HG02943 (cell line): Measurements from ENCODE around the gene LRMDA.

Experiments used
- ATAC-seq: cut with Tn5 transposase; IDR thresholded peaks from one replicate; pipeline ENCODE4 v1.9.1; 2021; ENCODE audit warnings: mild to moderate bottlenecking, low read depth, moderate library complexity; ENCODE audit not compliant: unreplicated experiment

LRMDA gene

DNA sequence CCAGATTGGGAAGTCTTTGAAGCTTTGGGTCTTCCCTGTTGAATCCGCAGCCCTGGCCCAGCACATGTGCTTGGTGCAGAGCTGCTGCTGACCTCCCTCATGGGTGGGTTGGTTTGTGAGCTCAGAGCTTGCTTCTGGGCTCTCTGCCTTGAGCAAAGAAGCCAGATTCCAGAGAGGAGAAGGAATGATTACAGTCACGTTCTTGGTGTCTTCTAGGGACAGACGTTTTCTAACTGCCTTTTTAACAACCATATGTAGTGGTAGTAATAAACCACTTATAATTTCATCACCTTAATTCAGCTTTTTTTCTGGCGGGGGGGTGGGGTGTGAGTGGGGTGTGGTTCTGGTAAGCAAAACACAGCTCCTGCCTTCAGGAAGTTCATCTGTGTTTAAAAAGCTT is 39.5 kb downstream of the LRMDA start:
- ATAC-seq = no peak

- ATAC-seq = no peak
These were observed 41.3 kb downstream of the LRMDA start for GRCh38 chr10:75472685-75473084.

GRCh38 chr10:75474106-75474505 is 42.7 kb downstream of the LRMDA start:
- ATAC-seq = no peak

DNA sequence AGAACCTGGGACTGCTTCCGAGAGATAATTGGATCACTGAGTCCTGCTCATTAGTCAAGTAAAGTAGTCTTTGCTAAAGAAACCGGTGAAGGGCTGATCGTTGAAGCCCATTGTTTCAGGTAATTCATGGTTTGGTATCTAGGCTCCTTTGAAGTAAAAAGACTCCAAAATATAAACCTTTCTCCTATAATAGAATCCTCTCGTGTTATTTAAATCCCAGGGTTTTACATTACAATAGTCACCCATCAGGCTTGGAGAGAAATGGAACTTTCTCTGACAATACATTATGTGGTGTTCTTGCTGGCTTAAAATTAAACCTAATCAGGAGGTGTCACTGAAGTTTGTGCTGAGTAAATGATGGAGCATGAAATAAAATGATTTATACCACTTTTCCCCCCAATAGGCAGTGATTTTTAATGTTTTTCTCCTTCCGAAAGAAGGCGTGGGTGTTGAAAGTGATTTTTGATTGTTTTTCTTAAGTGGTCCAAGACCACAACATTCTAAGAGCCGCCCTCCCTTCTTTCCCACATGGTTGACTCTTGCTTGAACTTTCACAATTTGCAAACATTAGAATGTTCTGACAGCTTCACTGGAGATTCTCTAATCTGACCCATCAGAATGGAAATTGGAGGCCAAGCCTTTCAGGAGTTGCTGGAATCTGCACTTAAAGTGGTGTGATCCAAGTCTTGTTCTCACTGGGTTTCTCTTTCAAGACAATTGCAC is 44.2 kb downstream of the LRMDA start:
- no peak for ATAC-seq

DNA sequence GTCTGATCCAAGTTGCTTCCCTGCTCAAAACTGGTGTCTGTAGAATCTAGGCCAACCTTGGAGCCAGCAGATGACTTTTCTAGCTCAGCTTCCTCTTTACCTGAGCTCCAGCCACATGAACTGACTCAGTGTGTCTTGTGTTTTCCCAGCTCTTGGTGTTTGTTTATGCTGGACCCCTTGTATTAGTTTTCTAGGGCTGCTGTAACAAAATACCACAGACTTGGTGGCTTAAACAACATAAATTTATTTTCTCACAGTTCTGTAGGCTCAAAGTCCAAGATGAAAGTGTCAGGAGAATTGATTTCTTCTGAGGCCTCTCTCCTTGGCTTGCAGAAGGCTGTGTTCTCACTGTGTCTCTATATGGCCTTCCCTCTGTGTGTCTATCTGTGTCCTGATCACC is 45.1 kb downstream of the LRMDA start:
- no peak for ATAC-seq

DNA sequence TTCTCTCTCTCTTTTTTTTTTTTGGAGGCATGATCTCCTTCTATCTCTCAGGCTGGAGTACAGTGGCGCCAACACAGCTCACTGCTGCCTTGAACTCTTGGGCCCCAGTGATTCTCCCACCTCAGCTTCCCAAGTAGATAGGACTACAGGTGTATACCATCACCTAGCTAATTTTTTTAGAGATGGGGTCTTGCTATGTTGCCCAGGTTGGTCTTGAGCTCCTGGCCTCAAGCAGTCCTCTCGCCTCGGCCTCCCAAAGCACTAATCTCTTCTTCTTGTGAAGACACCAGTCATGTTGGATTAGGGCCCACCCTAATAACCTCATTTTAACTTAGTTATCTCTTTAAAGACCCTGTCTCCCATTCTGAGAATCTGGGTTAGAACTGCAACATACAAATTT is 45.6 kb downstream of the LRMDA start:
- ATAC-seq = no peak

DNA sequence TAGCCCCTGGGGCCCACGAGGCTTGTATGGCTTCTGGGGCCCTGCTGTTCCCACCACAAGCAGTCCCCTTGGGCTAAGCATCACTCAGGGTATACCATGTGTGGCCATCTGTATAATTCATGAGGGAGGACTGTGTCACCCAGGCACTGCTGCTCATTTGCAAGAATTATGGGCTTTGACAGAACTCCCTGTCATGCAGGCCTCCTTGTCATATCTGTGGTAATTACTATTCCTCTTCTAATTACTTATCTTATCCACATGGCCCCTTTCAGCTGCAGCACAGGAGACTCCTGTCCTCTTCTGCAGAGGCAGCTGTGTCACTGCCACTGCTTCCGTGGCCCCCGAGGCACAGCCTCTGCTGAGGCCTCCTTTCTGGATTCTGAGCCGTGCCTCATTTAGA is 46.3 kb downstream of the LRMDA start:
- no peak for ATAC-seq

- ATAC-seq = no peak
These were observed 49.0 kb downstream of the LRMDA start for GRCh38 chr10:75480374-75480773.

DNA sequence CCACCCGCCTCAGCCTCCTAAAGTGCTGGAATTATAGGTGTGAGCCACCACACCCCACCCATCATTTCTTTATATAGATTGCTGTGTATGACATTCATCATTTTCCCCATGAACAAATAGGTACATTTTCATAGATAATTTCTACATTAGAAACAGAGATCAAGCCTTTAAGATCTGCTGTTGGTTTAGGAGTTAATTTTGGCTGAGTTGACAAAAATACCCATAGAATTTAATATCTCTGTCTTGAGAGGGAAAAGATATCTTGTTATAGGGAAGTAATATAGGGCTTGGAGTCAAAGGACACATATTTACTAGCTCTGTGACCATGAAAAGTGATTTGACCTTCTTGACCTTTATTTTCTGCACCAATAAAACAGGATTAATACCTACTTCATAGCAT is 51.8 kb downstream of the LRMDA start:
- ATAC-seq = no peak

- ATAC-seq = no peak
These were observed 53.3 kb downstream of the LRMDA start for GRCh38 chr10:75484717-75485116.

GRCh38 chr10:75486591-75486990 is 55.2 kb downstream of the LRMDA start:
- ATAC-seq = no peak

DNA sequence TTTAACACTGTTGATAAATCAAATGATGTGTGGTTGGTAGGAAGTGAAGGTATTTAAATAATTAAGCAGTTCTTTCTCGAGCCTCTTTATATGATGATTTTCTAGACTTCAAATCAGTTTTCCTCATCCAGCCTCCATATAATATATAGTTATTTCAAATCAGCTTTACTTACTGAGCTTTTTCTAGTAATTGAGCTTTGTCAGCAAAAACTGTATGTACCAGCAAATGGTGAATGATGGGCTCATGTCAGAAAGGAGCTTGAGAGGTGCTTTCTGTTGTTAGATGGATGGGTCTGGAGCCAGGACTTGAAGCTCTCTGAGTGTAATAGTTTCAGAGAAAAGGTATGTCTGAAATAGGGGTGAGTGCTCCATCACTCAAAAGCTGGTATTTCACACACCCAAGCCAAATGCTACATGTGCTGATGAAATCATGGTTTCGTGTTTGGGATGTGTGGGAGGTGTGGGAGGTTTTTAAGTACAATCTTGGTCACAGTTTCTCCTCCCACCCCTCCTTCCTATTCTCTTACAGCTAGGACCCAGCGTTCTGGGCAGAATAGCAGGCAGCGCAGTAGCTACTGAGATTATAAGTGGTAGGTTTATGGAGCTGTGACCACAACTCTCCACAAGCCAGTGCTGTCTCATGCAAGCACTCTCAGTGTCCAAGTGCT is 55.8 kb downstream of the LRMDA start:
- ATAC-seq = no peak

DNA sequence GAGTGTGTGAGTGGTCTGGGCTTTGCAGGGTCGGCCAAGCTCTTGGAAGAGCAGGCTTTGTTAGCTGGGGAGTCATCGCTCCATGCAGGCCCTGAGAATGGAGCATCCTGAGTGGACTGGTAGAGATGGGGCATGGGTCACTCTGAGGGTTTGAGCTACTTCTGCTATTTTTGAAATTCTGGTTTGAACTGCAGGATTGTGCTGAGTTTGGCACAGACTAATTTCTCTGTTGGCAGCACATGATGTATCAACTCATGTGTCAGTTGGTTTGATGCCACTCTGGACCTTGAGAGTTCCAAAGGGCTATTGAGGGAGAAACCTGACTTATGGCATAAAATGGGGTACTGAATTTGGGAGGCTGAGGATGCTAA is 56.3 kb downstream of the LRMDA start:
- ATAC-seq = no peak

- no peak for ATAC-seq
These were observed 60.9 kb downstream of the LRMDA start for GRCh38 chr10:75492173-75492925.

GRCh38 chr10:75493464-75493863 is 62.0 kb downstream of the LRMDA start:
- ATAC-seq = no peak

- no peak for ATAC-seq
These were observed 64.2 kb downstream of the LRMDA start for GRCh38 chr10:75495434-75496190.

DNA sequence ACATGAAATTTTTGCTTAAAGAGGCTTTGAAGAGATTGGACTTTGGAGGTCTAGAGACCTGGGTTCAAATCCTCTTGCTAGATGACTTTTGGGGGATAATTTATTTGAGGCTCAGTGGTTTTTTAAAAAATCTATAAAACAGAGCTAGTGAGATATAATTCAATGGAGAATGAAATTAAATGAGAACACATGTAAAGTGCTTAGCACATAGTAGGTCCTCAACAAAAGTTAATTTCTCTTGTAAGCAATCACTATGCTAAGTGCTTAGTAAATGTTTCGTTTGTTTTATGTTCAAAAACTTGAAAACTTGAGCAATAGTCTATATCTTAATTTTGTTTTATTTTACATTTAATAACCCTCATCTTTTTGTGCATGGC is 64.8 kb downstream of the LRMDA start:
- ATAC-seq = no peak

DNA sequence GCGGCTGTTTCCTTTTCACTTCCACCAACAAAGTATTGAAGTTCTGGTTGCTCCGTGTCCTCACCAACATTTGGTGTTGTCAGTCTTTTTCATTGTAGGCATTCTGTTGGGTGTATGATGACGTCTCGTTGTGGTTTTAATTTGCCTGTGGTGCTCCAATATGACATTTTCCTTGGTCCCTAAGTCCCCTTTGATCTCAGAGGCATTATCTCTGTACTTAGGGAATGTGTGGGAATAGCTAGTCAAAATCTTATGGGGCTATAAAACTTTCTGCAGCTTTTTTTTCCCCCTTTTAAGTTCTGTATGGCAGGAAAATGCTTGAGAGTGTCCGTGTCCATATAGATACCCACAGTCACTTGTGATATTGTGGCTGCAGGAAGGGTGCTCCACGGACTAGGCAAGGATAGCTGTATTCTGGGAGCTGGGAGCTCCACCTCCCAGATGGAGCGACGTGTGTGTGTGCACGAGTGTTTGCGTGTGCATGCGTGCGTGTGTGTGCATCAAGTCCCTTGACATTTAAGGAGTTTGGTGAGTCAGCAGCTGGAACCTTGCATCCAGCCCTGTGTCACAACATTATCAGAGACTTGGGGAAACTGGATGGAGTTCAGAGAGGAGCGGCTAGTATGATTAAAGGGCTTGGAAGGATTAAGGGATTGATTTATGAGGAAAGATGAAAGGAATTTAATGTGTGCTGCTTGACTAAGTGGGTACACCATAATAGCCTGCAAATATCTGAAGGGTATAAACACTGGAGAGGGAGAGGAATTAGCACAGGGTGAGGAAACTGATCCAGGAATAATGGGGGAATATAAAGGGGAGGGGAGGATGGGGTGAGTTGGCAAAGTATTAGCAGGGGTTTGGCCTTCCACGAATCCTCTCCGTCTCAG is 66.8 kb downstream of the LRMDA start:
- no peak for ATAC-seq

GRCh38 chr10:75498884-75499350 is 67.5 kb downstream of the LRMDA start:
- ATAC-seq = no peak
